ENCODE results near the gene MRGPRD. TPM values are rescaled to one million over a fixed set of nuclear protein-coding genes. Genes with fewer than 3 reads are reported as not detected.

Gene MRGPRD
- total and polyA plus RNA-seq, 2 of the 8 experiments (the other 6 are each of a cell fraction or from before 2014, with no cell fraction given), result not detected

DNA sequence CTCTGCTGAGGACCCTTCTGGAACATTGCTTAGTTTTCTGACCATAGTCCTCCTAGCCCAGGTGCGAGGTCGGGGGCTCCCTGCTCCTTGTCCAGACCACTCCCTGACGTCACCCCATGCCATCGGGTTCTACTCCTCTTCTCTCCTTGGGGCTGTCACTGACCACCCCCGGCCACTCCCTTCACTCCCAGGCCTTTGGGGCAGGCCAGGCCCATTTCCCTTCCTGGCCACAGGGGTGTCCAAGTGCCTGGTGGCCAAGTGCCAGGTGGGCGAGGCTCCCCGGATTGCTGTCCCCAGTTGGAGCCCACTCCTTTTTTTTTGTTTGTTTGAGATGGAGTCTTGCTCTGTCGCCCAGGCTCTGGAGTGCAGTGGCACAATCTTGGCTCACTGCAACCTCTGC is 19.5 kb downstream of the MRGPRD start:
- no peak overlapping the region for H2AFZ ChIP-seq (ENCODE audit: low read length)
- no peak overlapping the region for H3K23ac ChIP-seq (ENCODE audit: insufficient read length)
- no peak overlapping the region for H3K9ac ChIP-seq (replicated peaks in 1 of 4; ENCODE audit: extremely low read depth in 1 of 4, low read depth in 3 of 4, low read length in 3 of 4)
- no peaks in the 10 kb centered on the region for H3K27me3 ChIP-seq (replicated peaks in 1 of 4; ENCODE audit: control insufficient read depth in 3 of 4, extremely low read depth in 1 of 4, insufficient read depth in 3 of 4, low read length in 3 of 4)
- 93% methylated on average over 7 of the region's 8 CpGs; no CpG with 5 or more reads in 1 of the 2 experiments for WGBS, 2 experiments (ENCODE audit: extremely low coverage in 1 of 2, insufficient coverage in 1 of 2, insufficient read length in 1 of 2, insufficient replicate concordance in 2 of 2, low coverage in 1 of 2, low lambda C conversion rate in 2 of 2, missing lambda C conversion rate in 1 of 2)
- no peak overlapping the region for H2BK20ac ChIP-seq (ENCODE audit: low read length)
- H3K36me3 ChIP-seq (ENCODE audit: control insufficient read depth in 2 of 4, insufficient read depth in 4 of 4, low read length in 3 of 4), result no peaks in the 10 kb centered on the region
- H3K14ac ChIP-seq (ENCODE audit: insufficient read length), result no peak overlapping the region
- H4K5ac ChIP-seq (ENCODE audit: insufficient read length, low read depth, low read length), result no peak overlapping the region
- no peak for FAIRE-seq
- H3K56ac ChIP-seq (replicated peaks; ENCODE audit: insufficient read length, low read depth, low read length), result no peak overlapping the region
- DNase-seq (ENCODE audit: low read depth in 1 of 2, low spot score in 2 of 2), result no peak
- no peak overlapping the region for H3K27ac ChIP-seq (ENCODE audit: low read depth, low read length)
- no peak overlapping the region for H4K91ac ChIP-seq (replicated peaks; ENCODE audit: insufficient read length, low read length)
- H3K4me3 ChIP-seq (ENCODE audit: extremely low read depth in 1 of 4, insufficient read depth in 2 of 4, low read depth in 3 of 4, low read length in 4 of 4), result no peak overlapping the region
- H3K18ac ChIP-seq (ENCODE audit: extremely low read depth, low read length), result no peak overlapping the region
- no peak overlapping the region for H2BK15ac ChIP-seq (ENCODE audit: low read length)
- ChIA-PET POLR2A (ENCODE audit: partially characterized antibody) (no interaction called here), CTCF (ENCODE audit: partially characterized antibody) (no interaction called here)
- no peak overlapping the region for H3K4me2 ChIP-seq (ENCODE audit: insufficient read depth in 1 of 2, low read depth in 2 of 2, low read length in 2 of 2)
- H2AK5ac ChIP-seq (ENCODE audit: low read depth, low read length), result no peak overlapping the region
- H3K4me1 ChIP-seq (replicated peaks in 1 of 4; ENCODE audit: control insufficient read depth in 3 of 4, insufficient read depth in 4 of 4, low read length in 3 of 4), result peaks cover 0 to 3% (median under 1%) of the 10 kb centered on the region in 4 experiments; a peak in 1 of 7 replicates
- no peak overlapping the region for H2BK120ac ChIP-seq (replicated peaks; ENCODE audit: low read depth, low read length)
- no peaks in the 10 kb centered on the region for H3K23me2 ChIP-seq (ENCODE audit: low read depth, low read length)
- H3K79me1 ChIP-seq (ENCODE audit: low read depth, low read length), result no peaks in the 10 kb centered on the region
- H3K79me2 ChIP-seq (ENCODE audit: control insufficient read depth in 1 of 2, insufficient read depth in 2 of 2, low read length in 2 of 2), result no peaks in the 10 kb centered on the region
- H4K20me1 ChIP-seq (replicated peaks in 1 of 2; ENCODE audit: control insufficient read depth in 1 of 2, insufficient read depth in 2 of 2, low read length in 2 of 2), result peaks cover 0 to 2% of the 10 kb centered on the region in 2 experiments
- H3K9me3 ChIP-seq (ENCODE audit: insufficient read depth in 2 of 2, low read depth in 1 of 2, low read length in 1 of 2), result no peaks in the 10 kb centered on the region; a peak in 1 of 4 replicates
- H3K4ac ChIP-seq (replicated peaks; ENCODE audit: insufficient read length, low read depth, low read length), result no peak overlapping the region
- H2BK12ac ChIP-seq (ENCODE audit: low read depth, low read length), result no peak overlapping the region
- no peak overlapping the region for H2BK5ac ChIP-seq (ENCODE audit: low read depth, low read length)
- H4K8ac ChIP-seq (ENCODE audit: extremely low read depth, insufficient read depth, low read length), result no peak overlapping the region
- TF ChIP-seq CREB1 (IDR thresholded peaks at IDR 0.05) (no peak), EP300 (IDR thresholded peaks at IDR 0.05; ENCODE audit: borderline replicate concordance in 1 of 2, low read depth in 2 of 2, low read length in 2 of 2) (no peak), CBX5 (IDR thresholded peaks at IDR 0.05; ENCODE audit: low read depth, low read length) (no peak), BCL11A (IDR thresholded peaks at IDR 0.05; ENCODE audit: low read depth in 2 of 2, low read length in 2 of 2) (no peak), SUZ12 (IDR thresholded peaks at IDR 0.05; ENCODE audit: low read length) (no peak), EGR1 (IDR thresholded peaks at IDR 0.05; ENCODE audit: borderline replicate concordance, low read depth, low read length) (no peak), TAF1 (IDR thresholded peaks at IDR 0.05; ENCODE audit: low read depth, low read length) (no peak), MAFK (IDR thresholded peaks at IDR 0.05; ENCODE audit: low read depth, low read length) (no peak), RBBP5 (IDR thresholded peaks at IDR 0.05; ENCODE audit: borderline replicate concordance, low read depth, low read length) (no peak)
- TF ChIP-seq, protein P1, sequence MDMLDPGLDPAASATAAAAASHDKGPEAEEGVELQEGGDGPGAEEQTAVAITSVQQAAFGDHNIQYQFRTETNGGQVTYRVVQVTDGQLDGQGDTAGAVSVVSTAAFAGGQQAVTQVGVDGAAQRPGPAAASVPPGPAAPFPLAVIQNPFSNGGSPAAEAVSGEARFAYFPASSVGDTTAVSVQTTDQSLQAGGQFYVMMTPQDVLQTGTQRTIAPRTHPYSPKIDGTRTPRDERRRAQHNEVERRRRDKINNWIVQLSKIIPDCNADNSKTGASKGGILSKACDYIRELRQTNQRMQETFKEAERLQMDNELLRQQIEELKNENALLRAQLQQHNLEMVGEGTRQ (IDR thresholded peaks at IDR 0.05; ENCODE audit: low read length), result no peak
- TF ChIP-seq, protein P2, sequence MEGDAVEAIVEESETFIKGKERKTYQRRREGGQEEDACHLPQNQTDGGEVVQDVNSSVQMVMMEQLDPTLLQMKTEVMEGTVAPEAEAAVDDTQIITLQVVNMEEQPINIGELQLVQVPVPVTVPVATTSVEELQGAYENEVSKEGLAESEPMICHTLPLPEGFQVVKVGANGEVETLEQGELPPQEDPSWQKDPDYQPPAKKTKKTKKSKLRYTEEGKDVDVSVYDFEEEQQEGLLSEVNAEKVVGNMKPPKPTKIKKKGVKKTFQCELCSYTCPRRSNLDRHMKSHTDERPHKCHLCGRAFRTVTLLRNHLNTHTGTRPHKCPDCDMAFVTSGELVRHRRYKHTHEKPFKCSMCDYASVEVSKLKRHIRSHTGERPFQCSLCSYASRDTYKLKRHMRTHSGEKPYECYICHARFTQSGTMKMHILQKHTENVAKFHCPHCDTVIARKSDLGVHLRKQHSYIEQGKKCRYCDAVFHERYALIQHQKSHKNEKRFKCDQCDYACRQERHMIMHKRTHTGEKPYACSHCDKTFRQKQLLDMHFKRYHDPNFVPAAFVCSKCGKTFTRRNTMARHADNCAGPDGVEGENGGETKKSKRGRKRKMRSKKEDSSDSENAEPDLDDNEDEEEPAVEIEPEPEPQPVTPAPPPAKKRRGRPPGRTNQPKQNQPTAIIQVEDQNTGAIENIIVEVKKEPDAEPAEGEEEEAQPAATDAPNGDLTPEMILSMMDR (IDR thresholded peaks at IDR 0.05; ENCODE audit: control extremely low read depth in 1 of 3, insufficient read depth in 1 of 3, low read depth in 1 of 3, low read length in 3 of 3), result no peak

All from H1 (cell line).